Suprapubic skin (tissue), 4 donors: ENCODE data around the gene IFI27. TPM values are rescaled to one million over a fixed set of nuclear protein-coding genes. Genes with fewer than 3 reads are reported as not detected.

ENCODE experiments used
- DNase-seq, 2 donors: peaks; one replicate each; pipeline ENCODE4 v3.0.0-alpha.2; 2019; ENCODE audit warnings: low spot score in 2 of 2
- H3K27ac ChIP-seq: fragments of 200-600 bp; sonication (generic); one replicate; pipeline ENCODE4 v1.5.1; 2019
- H3K27me3 ChIP-seq: fragments of 200-600 bp; sonication (generic); one replicate; pipeline ENCODE4 v1.5.1; 2019
- H3K36me3 ChIP-seq: fragments of 200-600 bp; sonication (generic); one replicate; pipeline ENCODE4 v1.5.1; 2019
- H3K4me1 ChIP-seq: fragments of 200-600 bp; sonication (generic); one replicate; pipeline ENCODE4 v1.5.1; 2019
- H3K4me3 ChIP-seq: fragments of 200-600 bp; sonication (generic); one replicate; pipeline ENCODE4 v1.5.1; 2019; ENCODE audit warnings: mild to moderate bottlenecking
- H3K9me3 ChIP-seq: fragments of 200-600 bp; sonication (generic); one replicate; pipeline ENCODE4 v1.5.1; 2019
- EP300 ChIP-seq: sonication (generic); formaldehyde crosslinking; IDR thresholded peaks from one replicate; pipeline ENCODE4 v1.6.1; 2017; ENCODE audit warnings: antibody characterized with exemption
- POLR2A ChIP-seq, 2 donors: fragments of 450-650 bp; IDR thresholded peaks; one replicate each; pipeline ENCODE4 v1.6.1; 2017; ENCODE audit warnings: antibody characterized with exemption in 2 of 2, mild to moderate bottlenecking in 2 of 2, moderate library complexity in 2 of 2
- POLR2AphosphoS5 ChIP-seq, 3 donors: sonication (generic); formaldehyde crosslinking; IDR thresholded peaks; one replicate each; pipeline ENCODE4 v1.6.1; 2017; ENCODE audit warnings: antibody characterized with exemption in 3 of 3
- WGBS: methylation state at CpG from one replicate; pipeline ENCODE4 v1.1.5; 2018; 5-methylcytosine and 5-hydroxymethylcytosine counted together
- total RNA-seq, 4 donors: library from RNA; depleted of rRNA; stranded (reverse); fragments of >200 nt; gene quantifications; one replicate each; pipeline ENCODE4 v1.1.0, GENCODE V29; 2016
- TF ChIP-seq, protein P1 (sequence below), 2 donors: fragments of 200-600 bp in 1 of 2; fragments of 450-650 bp in 1 of 2; sonication (generic) in 1 of 2; IDR thresholded peaks; one replicate each; pipeline ENCODE4 v1.5.1; 2016 to 2019; ENCODE audit warnings: antibody characterized with exemption in 2 of 2, mild to moderate bottlenecking in 1 of 2, moderate library complexity in 1 of 2

IFI27 gene
- total RNA-seq, 4 donors from 2014 or later, result 26.9 to 197 (median 142) TPM

DNA sequence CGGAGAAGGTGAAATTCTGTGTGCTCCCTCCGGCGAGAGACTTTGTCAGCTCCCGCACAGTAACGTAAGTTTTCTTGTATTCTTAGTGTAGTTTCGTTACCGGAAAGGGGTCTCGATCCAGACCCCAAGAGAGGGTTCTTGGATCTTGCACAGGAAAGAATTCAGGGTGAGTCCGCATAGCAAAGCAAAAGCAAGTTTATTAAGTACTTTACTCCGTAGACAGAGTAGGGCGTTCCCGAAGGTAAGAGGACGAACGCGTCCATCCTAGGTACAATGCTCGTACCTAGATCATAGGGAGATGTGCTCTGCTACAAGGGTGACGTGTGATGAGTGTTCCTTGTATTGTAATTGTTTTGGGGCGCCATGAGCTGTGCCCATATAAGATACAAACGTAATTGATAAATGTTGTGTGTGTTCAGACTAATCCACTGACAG lies 29.1 kb upstream of the IFI27 start:
- Histone ChIP-seq H3K4me3 (peak overlapping the region; percentile 100), H3K4me1 (peaks cover 45% of the 10 kb centered on the region), H3K9me3 (no peaks in the 10 kb centered on the region), H3K36me3 (peaks cover 6% of the 10 kb centered on the region), H3K27me3 (no peaks in the 10 kb centered on the region), H3K27ac (peak overlapping the region; percentile 97)
- DNase-seq, result no peak
- whole genome bisulfite sequencing, result 2% methylated on average over 19 of the region's 19 CpGs
- TF ChIP-seq EP300, result no peak
- no peak for TF ChIP-seq POLR2A (IDR thresholded peaks at IDR 0.05)
- TF ChIP-seq POLR2AphosphoS5 (IDR thresholded peaks at IDR 0.05), result no peak
- TF ChIP-seq, protein P1, sequence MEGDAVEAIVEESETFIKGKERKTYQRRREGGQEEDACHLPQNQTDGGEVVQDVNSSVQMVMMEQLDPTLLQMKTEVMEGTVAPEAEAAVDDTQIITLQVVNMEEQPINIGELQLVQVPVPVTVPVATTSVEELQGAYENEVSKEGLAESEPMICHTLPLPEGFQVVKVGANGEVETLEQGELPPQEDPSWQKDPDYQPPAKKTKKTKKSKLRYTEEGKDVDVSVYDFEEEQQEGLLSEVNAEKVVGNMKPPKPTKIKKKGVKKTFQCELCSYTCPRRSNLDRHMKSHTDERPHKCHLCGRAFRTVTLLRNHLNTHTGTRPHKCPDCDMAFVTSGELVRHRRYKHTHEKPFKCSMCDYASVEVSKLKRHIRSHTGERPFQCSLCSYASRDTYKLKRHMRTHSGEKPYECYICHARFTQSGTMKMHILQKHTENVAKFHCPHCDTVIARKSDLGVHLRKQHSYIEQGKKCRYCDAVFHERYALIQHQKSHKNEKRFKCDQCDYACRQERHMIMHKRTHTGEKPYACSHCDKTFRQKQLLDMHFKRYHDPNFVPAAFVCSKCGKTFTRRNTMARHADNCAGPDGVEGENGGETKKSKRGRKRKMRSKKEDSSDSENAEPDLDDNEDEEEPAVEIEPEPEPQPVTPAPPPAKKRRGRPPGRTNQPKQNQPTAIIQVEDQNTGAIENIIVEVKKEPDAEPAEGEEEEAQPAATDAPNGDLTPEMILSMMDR (IDR thresholded peaks at IDR 0.05), result no peak

DNA sequence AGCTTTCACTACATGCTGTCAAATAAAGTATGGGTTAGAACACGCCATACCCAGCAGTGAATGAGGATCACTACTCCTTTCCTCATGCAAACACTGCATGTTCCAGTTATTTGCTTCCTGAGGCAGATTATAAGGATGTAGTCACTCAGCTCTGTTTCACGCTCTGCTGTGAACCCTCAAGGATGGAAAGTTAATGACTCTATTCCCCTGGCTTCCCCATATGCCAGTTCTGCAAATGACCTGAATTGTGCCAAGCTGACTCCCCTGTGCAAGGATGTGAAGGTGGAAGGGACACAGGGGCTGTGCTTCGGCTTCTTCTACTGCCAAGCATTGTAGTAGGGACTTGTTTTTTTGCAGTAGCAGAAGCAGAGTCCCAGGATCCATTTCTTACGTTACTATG lies 22.6 kb upstream of the IFI27 start:
- no peak overlapping the region for H3K4me3 ChIP-seq
- H3K4me1 ChIP-seq, result no peaks in the 10 kb centered on the region
- H3K27ac ChIP-seq, result no peak overlapping the region
- H3K9me3 ChIP-seq, result no peaks in the 10 kb centered on the region
- 50% methylated on average over 4 of the region's 4 CpGs for WGBS
- TF ChIP-seq POLR2A (IDR thresholded peaks at IDR 0.05), result no peak
- no peak for TF ChIP-seq EP300
- TF ChIP-seq, protein P1 (IDR thresholded peaks at IDR 0.05), result no peak
- TF ChIP-seq POLR2AphosphoS5 (IDR thresholded peaks at IDR 0.05), result no peak
- no peak for DNase-seq
- no peaks in the 10 kb centered on the region for H3K36me3 ChIP-seq
- H3K27me3 ChIP-seq, result no peaks in the 10 kb centered on the region

DNA sequence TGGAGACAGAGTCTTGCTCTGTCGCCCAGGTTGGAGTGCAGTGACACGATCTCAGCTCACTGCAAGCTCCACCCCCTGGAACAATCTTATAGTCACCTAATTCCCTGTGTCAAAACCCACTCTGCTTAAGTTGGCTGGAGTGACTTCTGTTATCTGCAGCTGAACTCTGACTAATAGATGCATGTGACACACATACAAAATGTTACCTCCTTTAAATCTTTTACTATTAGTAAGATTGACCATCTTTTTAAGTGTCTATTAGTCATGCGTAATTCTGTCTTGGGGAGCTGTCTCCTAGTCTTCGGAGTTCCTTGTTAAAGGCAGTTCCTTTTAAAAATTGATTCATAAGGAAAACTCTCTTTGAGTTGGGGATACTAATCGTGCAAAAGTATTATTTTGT lies 22.0 kb upstream of the IFI27 start:
- Histone ChIP-seq H3K36me3 (no peaks in the 10 kb centered on the region), H3K27ac (no peak overlapping the region), H3K27me3 (no peaks in the 10 kb centered on the region), H3K4me3 (no peak overlapping the region), H3K9me3 (no peaks in the 10 kb centered on the region), H3K4me1 (no peaks in the 10 kb centered on the region)
- no peak for DNase-seq
- 71% methylated on average over 5 of the region's 5 CpGs for WGBS
- TF ChIP-seq, protein P1 (IDR thresholded peaks at IDR 0.05), result no peak
- TF ChIP-seq EP300 (no peak), POLR2AphosphoS5 (IDR thresholded peaks at IDR 0.05) (no peak), POLR2A (IDR thresholded peaks at IDR 0.05) (no peak)

DNA sequence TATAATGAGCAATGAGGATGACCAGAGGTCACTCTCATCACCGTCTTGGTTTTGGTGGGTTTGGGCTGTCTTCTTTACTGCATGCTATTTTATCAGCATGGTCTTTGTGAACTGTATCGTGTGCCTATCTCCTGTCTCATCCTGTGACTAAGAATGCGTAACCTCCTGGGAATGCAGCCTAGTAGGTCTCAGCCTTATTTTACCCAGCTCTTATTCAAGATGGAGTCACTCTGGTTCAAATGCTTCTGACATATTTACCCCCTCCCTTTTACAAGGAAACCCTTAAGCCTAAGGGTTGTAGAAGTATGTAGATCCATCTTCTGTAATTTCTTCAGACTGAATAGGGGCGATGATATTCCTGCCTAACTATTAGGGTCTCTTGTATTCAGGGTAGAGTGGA lies 21.1 kb upstream of the IFI27 start:
- 95% methylated on average over 4 of the region's 4 CpGs for WGBS
- TF ChIP-seq, protein P1 (IDR thresholded peaks at IDR 0.05), result no peak
- TF ChIP-seq POLR2A (IDR thresholded peaks at IDR 0.05) (no peak), EP300 (no peak), POLR2AphosphoS5 (IDR thresholded peaks at IDR 0.05) (no peak)

DNA sequence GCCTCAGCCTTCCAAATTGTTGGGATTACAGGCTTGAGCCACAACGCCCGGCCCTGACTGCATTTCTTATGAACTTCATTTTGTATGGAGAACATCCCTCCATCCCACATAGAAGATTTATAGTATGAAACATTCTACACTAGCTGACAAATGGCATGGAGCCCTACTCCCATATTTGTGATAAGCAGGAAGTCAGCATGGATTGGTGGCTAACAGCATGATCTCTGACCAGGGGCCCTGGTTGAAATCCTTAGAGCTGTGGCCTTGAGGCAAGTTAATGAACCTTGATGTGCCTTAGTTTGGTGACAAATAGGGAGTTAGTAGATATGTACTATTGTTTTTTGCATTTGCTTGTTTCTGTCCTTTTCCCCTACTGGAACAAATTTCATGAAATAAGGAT lies 17.1 kb upstream of the IFI27 start:
- no peak overlapping the region for H3K27ac ChIP-seq
- H3K36me3 ChIP-seq, result no peaks in the 10 kb centered on the region
- no peak for DNase-seq
- H3K4me1 ChIP-seq, result peaks cover 2% of the 10 kb centered on the region
- 97% methylated on average over 2 of the region's 2 CpGs for WGBS
- TF ChIP-seq, protein P1 (IDR thresholded peaks at IDR 0.05), result no peak
- no peak for TF ChIP-seq POLR2A (IDR thresholded peaks at IDR 0.05)
- TF ChIP-seq POLR2AphosphoS5 (IDR thresholded peaks at IDR 0.05), result no peak
- TF ChIP-seq EP300, result no peak
- no peaks in the 10 kb centered on the region for H3K27me3 ChIP-seq
- H3K4me3 ChIP-seq, result no peak overlapping the region
- no peaks in the 10 kb centered on the region for H3K9me3 ChIP-seq

More for the DNA sequence above, 21.1 kb upstream of the IFI27 start:
- Histone ChIP-seq H3K4me1 (no peaks in the 10 kb centered on the region), H3K4me3 (no peak overlapping the region), H3K9me3 (no peaks in the 10 kb centered on the region), H3K36me3 (no peaks in the 10 kb centered on the region), H3K27ac (no peak overlapping the region), H3K27me3 (no peaks in the 10 kb centered on the region)
- DNase-seq, result no peak
